GM12878 (cell line): ENCODE results near the gene CNTNAP2. TPM values are rescaled to one million over a fixed set of nuclear protein-coding genes. Genes with fewer than 3 reads are reported as not detected.

Source experiments
- ATAC-seq: fragments of 200-7000 bp; cut with Tn5 transposase; 3 replicates; pipeline ENCODE4 v1.9.1; 2020; ENCODE audit warnings: mild to moderate bottlenecking, moderate library complexity
- BruUV-seq: library from RNA; stranded (reverse); fragments of 400-500 nt; replicated peaks from 2 replicates; lab custom pipeline; 2021; lab: Mats Ljungman, UMichigan
- CTCF ChIA-PET: fragments of 300-600 bp; sonication (Branson Sonifier 250); formaldehyde crosslinking; extraction: SDS; loops from one replicate; lab custom pipeline; 2021; ENCODE audit warnings: inconsistent platforms; lab: Yijun Ruan, JAX
- POLR2A ChIA-PET: fragments of 350-600 bp; formaldehyde crosslinking; extraction: SDS; loops from one replicate; lab custom pipeline; 2021; ENCODE audit warnings: inconsistent platforms; lab: Charles Lee
- RAD21 ChIA-PET: fragments of 300-600 bp; sonication (Branson Sonifier 250); formaldehyde crosslinking; loops from one replicate; lab custom pipeline; 2023; ENCODE audit warnings: antibody characterized with exemption; ENCODE audit not compliant: unreplicated experiment; lab: Charles Lee
- SMC1A ChIA-PET: fragments of 300-600 bp; sonication (Branson Sonifier 250); formaldehyde crosslinking; loops from one replicate; lab custom pipeline; 2023; ENCODE audit not compliant: unreplicated experiment, uncharacterized antibody; lab: Charles Lee
- DNase-seq: peaks from one replicate; pipeline ENCODE4 v3.0.0-alpha.2; 2011; ENCODE audit warnings: low read depth, low spot score
- FAIRE-seq: peaks from 3 replicates; lab custom pipeline; 2011; peaks lifted over from hg19 to GRCh38; lab: Jason Lieb, UNC
- H2AFZ ChIP-seq: 2 replicates; pipeline ENCODE4 v1.6.0; 2011; ENCODE audit warnings: low read depth, low read length, control low read depth; ENCODE audit not compliant: control insufficient read depth
- H3K27ac ChIP-seq: 2 replicates; pipeline ENCODE4 v1.5.1; 2011; ENCODE audit warnings: control low read depth; ENCODE audit not compliant: control insufficient read depth, insufficient read depth
- H3K27me3 ChIP-seq, 2 experiments: replicated peaks in 1 of 2; 2 replicates each; pipeline versions ENCODE4 v1.6.0 to v1.6.1; 2011; ENCODE audit warnings: low read length in 1 of 2; ENCODE audit not compliant: control insufficient read depth in 2 of 2, insufficient read depth in 2 of 2
- H3K36me3 ChIP-seq, 2 experiments: 2 replicates each; pipeline ENCODE4 v1.5.1; 2011; ENCODE audit warnings: low read length in 1 of 2; ENCODE audit not compliant: control insufficient read depth in 2 of 2, insufficient read depth in 2 of 2
- H3K4me1 ChIP-seq: 2 replicates; pipeline ENCODE4 v1.6.1; 2011; ENCODE audit warnings: mild to moderate bottlenecking, low read length, moderate library complexity, mixed read lengths; ENCODE audit not compliant: control insufficient read depth, insufficient read depth
- H3K4me2 ChIP-seq: 2 replicates; pipeline ENCODE4 v1.6.0; 2011; ENCODE audit warnings: control low read depth; ENCODE audit not compliant: control insufficient read depth, insufficient read depth
- H3K4me3 ChIP-seq: fragments of 200-600 bp; sonication (generic); 2 replicates; pipeline ENCODE4 v1.5.1; 2016
- H3K79me2 ChIP-seq: 2 replicates; pipeline ENCODE4 v1.6.0; 2011; ENCODE audit warnings: low read length; ENCODE audit not compliant: control insufficient read depth, insufficient read depth
- H3K9ac ChIP-seq: 2 replicates; pipeline ENCODE4 v1.8.0; 2011; ENCODE audit warnings: low read length, control low read depth, mixed read lengths; ENCODE audit not compliant: control insufficient read depth, insufficient read depth
- H3K9me3 ChIP-seq: replicated peaks from 3 replicates; pipeline ENCODE4 v1.5.1; 2011; ENCODE audit warnings: mild to moderate bottlenecking, low read length; ENCODE audit not compliant: control insufficient read depth, insufficient read depth
- H4K20me1 ChIP-seq: 2 replicates; pipeline ENCODE4 v1.6.0; 2011; ENCODE audit not compliant: control insufficient read depth, insufficient read depth
- CBX3 ChIP-seq: fragments of 200-600 bp; sonication (generic); IDR thresholded peaks from 2 replicates; pipeline ENCODE4 v1.6.1; 2016; ENCODE audit warnings: low read depth, borderline replicate concordance
- CHD2 ChIP-seq: IDR thresholded peaks from 2 replicates; pipeline ENCODE4 v1.6.1; 2011; ENCODE audit warnings: low read depth, low read length, improper control_type of control experiment, borderline replicate concordance
- DPF2 ChIP-seq: fragments of 450-650 bp; IDR thresholded peaks from 2 replicates; pipeline ENCODE4 v1.6.1; 2017; ENCODE audit warnings: mild to moderate bottlenecking
- NBN ChIP-seq: fragments of 450-650 bp; IDR thresholded peaks from 2 replicates; pipeline ENCODE4 v1.6.1; 2016
- POU2F2 ChIP-seq: IDR thresholded peaks from 3 replicates; pipeline ENCODE4 v1.6.1; 2011; ENCODE audit warnings: low read depth, mild to moderate bottlenecking, low read length, borderline replicate concordance
- RB1 ChIP-seq: fragments of 450-650 bp; formaldehyde crosslinking; IDR thresholded peaks from 2 replicates; pipeline ENCODE4 v1.6.1; 2017; ENCODE audit warnings: mild to moderate bottlenecking, borderline replicate concordance
- RUNX3 ChIP-seq: IDR thresholded peaks from 2 replicates; pipeline ENCODE4 v1.6.1; 2012; ENCODE audit warnings: low read length, inconsistent platforms
- SPI1 ChIP-seq: IDR thresholded peaks from 2 replicates; pipeline ENCODE4 v1.6.1; 2011; ENCODE audit warnings: low read depth, mild to moderate bottlenecking, low read length, moderate library complexity, borderline replicate concordance; ENCODE audit not compliant: insufficient read depth
- STAT1 ChIP-seq: fragments of 450-650 bp; conservative IDR thresholded peaks from 2 replicates; pipeline ENCODE4 v1.6.1; 2014; ENCODE audit warnings: antibody characterized with exemption, mild to moderate bottlenecking
- SUZ12 ChIP-seq: fragments of 200-600 bp; sonication (generic); IDR thresholded peaks from one replicate; pipeline ENCODE4 v1.6.1; 2018; ENCODE audit warnings: antibody characterized with exemption, mild to moderate bottlenecking; ENCODE audit not compliant: unreplicated experiment
- TAF1 ChIP-seq: IDR thresholded peaks from 2 replicates; pipeline ENCODE4 v1.6.1; 2011; ENCODE audit warnings: mild to moderate bottlenecking, low read depth, low read length, borderline replicate concordance
- TCF3 ChIP-seq: IDR thresholded peaks from 2 replicates; pipeline ENCODE4 v1.6.1; 2012; ENCODE audit warnings: low read depth, mild to moderate bottlenecking, low read length, borderline replicate concordance; ENCODE audit not compliant: insufficient read depth
- YBX1 ChIP-seq: fragments of 450-650 bp; IDR thresholded peaks from 2 replicates; pipeline ENCODE4 v1.6.1; 2016; ENCODE audit warnings: antibody characterized with exemption
- ZSCAN29 ChIP-seq: fragments of 450-650 bp; IDR thresholded peaks from 2 replicates; pipeline ENCODE4 v1.6.1; 2017; ENCODE audit warnings: mild to moderate bottlenecking, moderate library complexity
- WGBS: methylation state at CpG from one replicate; pipeline ENCODE4 v1.1.6; 2016; ENCODE audit warnings: low lambda C conversion rate; ENCODE audit not compliant: insufficient replicate concordance, insufficient coverage; ENCODE audit errors: missing lambda C conversion rate; 5-methylcytosine and 5-hydroxymethylcytosine counted together
- in situ Hi-C: fragments of 300-500 bp; cut with MboI; formaldehyde crosslinking; loops from 9 replicates; pipeline ENCODE4 v1.14.3; 2018; ENCODE audit warnings: mixed read lengths
- intact Hi-C: fragments of 100-400 bp; cut with micrococcal nuclease; formaldehyde crosslinking; loops from one replicate; pipeline ENCODE4 v1.14.2; 2022; ENCODE audit not compliant: unreplicated experiment
- polyA plus RNA-seq, 11 experiments: library from polyadenylated mRNA; depleted of rRNA in 4 of 11; unstranded in 6 of 11; stranded (reverse) in 5 of 11; fragments of >200 nt; fragmentation: Nextera tagmentation in 4 of 11; fragmentation: Illumina TruSeq in 1 of 11; extraction: Ambion mirVana in 4 of 11; extraction: Trizol in 1 of 11; gene quantifications; 1 replicate in 1 of 11; 2 replicates in 10 of 11; pipeline versions ENCODE4 v1.2.1 to v1.2.3, GENCODE V29; 2011 to 2016; ENCODE audit warnings: inconsistent platforms in 2 of 11, missing spikeins in 2 of 11, low read depth in 1 of 11
- total RNA-seq, 4 experiments: library from RNA; depleted of rRNA in 3 of 4; stranded (reverse); fragments of >200 nt in 3 of 4; fragmentation: Illumina TruSeq in 1 of 4; extraction: Trizol in 1 of 4; gene quantifications; 2 replicates each; pipeline versions ENCODE4 v1.2.1 to v1.2.3, GENCODE V29; 2013 to 2021
- TF ChIP-seq, protein P1 (sequence below): IDR thresholded peaks from 2 replicates; pipeline ENCODE4 v1.6.1; 2011; ENCODE audit warnings: low read depth, mild to moderate bottlenecking, low read length, moderate library complexity, borderline replicate concordance; ENCODE audit errors: extremely low read depth
- TF ChIP-seq, protein P2 (sequence below): IDR thresholded peaks from 2 replicates; pipeline ENCODE4 v1.6.1; 2012; ENCODE audit warnings: low read depth, low read length, improper control_type of control experiment

Gene CNTNAP2
- total and polyA plus RNA-seq, 10 of the 15 experiments (the other 5 are each of a cell fraction or from before 2014, with no cell fraction given): 0.03 to 0.08 (median 0.03) TPM; not detected in 7

- WGBS: 0% methylated on average over 4 of the region's 4 CpGs
- no peak for TF ChIP-seq STAT1
- no TSS peak for BruUV-seq
- no peak overlapping the region for H2AFZ ChIP-seq
- no peaks in the 10 kb centered on the region for H3K27me3 ChIP-seq
- H3K4me1 ChIP-seq: no peaks in the 10 kb centered on the region
- CTCF ChIA-PET: no interaction called here
- H3K4me2 ChIP-seq: no peak overlapping the region
- ATAC-seq (no peak), FAIRE-seq (no peak), DNase-seq (no peak)
- RAD21 ChIA-PET: no interaction called here
- H3K9me3 ChIP-seq: no peaks in the 10 kb centered on the region
- POLR2A ChIA-PET: no interaction called here
- SMC1A ChIA-PET: no interaction called here
- H3K27ac ChIP-seq: no peak overlapping the region
- in situ Hi-C loops: no loop called here
- H3K4me3 ChIP-seq: no peak overlapping the region
- H3K9ac ChIP-seq: no peak overlapping the region
- H3K79me2 ChIP-seq: no peaks in the 10 kb centered on the region
- intact Hi-C loops: no loop called here
- no peaks in the 10 kb centered on the region for H4K20me1 ChIP-seq
- H3K36me3 ChIP-seq: no peaks in the 10 kb centered on the region
Observed at GRCh38 chr7:147564786-147565476, 1448.3 kb downstream of the CNTNAP2 start.

DNA sequence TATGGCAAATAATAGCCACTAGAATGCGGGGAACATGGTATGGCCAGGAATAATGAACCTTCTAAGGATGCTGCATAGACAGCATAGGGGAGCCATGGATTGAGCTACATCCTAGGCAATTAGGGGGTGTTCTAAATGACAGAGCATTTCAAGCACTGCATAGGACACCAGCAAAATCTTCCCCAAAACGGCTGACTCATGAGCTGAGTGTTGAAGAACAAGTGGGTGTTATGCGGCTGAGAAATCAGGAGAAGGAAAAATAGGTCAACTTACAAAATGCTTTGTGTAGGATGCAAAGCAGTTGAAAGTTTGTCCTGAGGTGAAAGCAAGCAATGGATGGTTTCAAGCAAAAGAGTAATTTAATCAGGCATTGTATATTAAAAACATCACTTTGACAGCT lies 1450.4 kb downstream of the CNTNAP2 start:
- Histone ChIP-seq H3K4me1 (no peaks in the 10 kb centered on the region), H4K20me1 (no peaks in the 10 kb centered on the region), H3K9me3 (no peaks in the 10 kb centered on the region), H3K9ac (no peak overlapping the region), H3K27ac (no peak overlapping the region), H3K4me2 (no peak overlapping the region), H3K4me3 (no peak overlapping the region), H3K36me3 (no peaks in the 10 kb centered on the region), H3K79me2 (no peaks in the 10 kb centered on the region), H2AFZ (no peak overlapping the region), H3K27me3 (no peaks in the 10 kb centered on the region)
- in situ Hi-C loops: no loop called here
- intact Hi-C loops: no loop called here
- POLR2A ChIA-PET: interaction anchor here (0.6 kb wide), 1 partner anchor 121 kb away, joined by 4 read pairs; no protein-coding TSS in a partner anchor
- RAD21 ChIA-PET: no interaction called here
- TF ChIP-seq RUNX3 (no peak), TCF3 (no peak), DPF2 (no peak), CHD2 (no peak), NBN (no peak), SUZ12 (no peak), POU2F2 (no peak), YBX1 (no peak), SPI1 (no peak), ZSCAN29 (no peak), RB1 (no peak), CBX3 (no peak), TAF1 (no peak)
- TF ChIP-seq, protein P1, sequence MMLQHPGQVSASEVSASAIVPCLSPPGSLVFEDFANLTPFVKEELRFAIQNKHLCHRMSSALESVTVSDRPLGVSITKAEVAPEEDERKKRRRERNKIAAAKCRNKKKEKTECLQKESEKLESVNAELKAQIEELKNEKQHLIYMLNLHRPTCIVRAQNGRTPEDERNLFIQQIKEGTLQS: no peak
- TF ChIP-seq, protein P2, sequence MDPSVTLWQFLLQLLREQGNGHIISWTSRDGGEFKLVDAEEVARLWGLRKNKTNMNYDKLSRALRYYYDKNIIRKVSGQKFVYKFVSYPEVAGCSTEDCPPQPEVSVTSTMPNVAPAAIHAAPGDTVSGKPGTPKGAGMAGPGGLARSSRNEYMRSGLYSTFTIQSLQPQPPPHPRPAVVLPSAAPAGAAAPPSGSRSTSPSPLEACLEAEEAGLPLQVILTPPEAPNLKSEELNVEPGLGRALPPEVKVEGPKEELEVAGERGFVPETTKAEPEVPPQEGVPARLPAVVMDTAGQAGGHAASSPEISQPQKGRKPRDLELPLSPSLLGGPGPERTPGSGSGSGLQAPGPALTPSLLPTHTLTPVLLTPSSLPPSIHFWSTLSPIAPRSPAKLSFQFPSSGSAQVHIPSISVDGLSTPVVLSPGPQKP: no peak
- no peak for DNase-seq
- no peak for FAIRE-seq
- SMC1A ChIA-PET: no interaction called here
- 47% methylated on average over 3 of the region's 3 CpGs for WGBS
- BruUV-seq: no TSS peak
- CTCF ChIA-PET: no interaction called here
- ATAC-seq: no peak
